Liver (tissue), 3 donors: ENCODE measurements around the gene BTNL9.

Source experiments
- EGR1 ChIP-seq, 2 donors: IDR thresholded peaks; 2 replicates each; pipeline ENCODE4 v1.6.1; 2016 to 2018; ENCODE audit warnings: antibody characterized with exemption in 2 of 2, low read depth in 2 of 2
- GABPA ChIP-seq, 2 donors: IDR thresholded peaks in 1 of 2; conservative IDR thresholded peaks in 1 of 2; 2 replicates each; pipeline ENCODE4 v1.6.1; 2016; ENCODE audit warnings: antibody characterized with exemption in 2 of 2, mild to moderate bottlenecking in 1 of 2, moderate library complexity in 1 of 2
- JUND ChIP-seq, 2 donors: IDR thresholded peaks; 2 replicates each; pipeline ENCODE4 v1.6.1; 2016; ENCODE audit warnings: antibody characterized with exemption in 2 of 2
- MAX ChIP-seq: IDR thresholded peaks from 2 replicates; pipeline ENCODE4 v1.6.1; 2016; ENCODE audit warnings: antibody characterized with exemption
- RAD21 ChIP-seq, 2 donors: IDR thresholded peaks; 2 replicates each; pipeline ENCODE4 v1.6.1; 2016; ENCODE audit warnings: antibody characterized with exemption in 2 of 2, mild to moderate bottlenecking in 2 of 2
- TAF1 ChIP-seq: conservative IDR thresholded peaks from 2 replicates; pipeline ENCODE4 v1.6.1; 2016; ENCODE audit warnings: antibody characterized with exemption, mild to moderate bottlenecking
- TF ChIP-seq, protein P1 (sequence below): fragments of 150-350 bp; IDR thresholded peaks from 2 replicates; pipeline ENCODE4 v1.5.1; 2017; ENCODE audit warnings: improper control_type of control experiment, low read depth, low read length; ENCODE audit not compliant: missing input control
- donor health status: healthy.
- donor health status: healthy.

GRCh38 chr5:181087309-181087708 lies 47.2 kb downstream of the BTNL9 start:
- TF ChIP-seq TAF1, result no peak
- TF ChIP-seq JUND (IDR thresholded peaks at IDR 0.05), result no peak
- TF ChIP-seq, protein P1, sequence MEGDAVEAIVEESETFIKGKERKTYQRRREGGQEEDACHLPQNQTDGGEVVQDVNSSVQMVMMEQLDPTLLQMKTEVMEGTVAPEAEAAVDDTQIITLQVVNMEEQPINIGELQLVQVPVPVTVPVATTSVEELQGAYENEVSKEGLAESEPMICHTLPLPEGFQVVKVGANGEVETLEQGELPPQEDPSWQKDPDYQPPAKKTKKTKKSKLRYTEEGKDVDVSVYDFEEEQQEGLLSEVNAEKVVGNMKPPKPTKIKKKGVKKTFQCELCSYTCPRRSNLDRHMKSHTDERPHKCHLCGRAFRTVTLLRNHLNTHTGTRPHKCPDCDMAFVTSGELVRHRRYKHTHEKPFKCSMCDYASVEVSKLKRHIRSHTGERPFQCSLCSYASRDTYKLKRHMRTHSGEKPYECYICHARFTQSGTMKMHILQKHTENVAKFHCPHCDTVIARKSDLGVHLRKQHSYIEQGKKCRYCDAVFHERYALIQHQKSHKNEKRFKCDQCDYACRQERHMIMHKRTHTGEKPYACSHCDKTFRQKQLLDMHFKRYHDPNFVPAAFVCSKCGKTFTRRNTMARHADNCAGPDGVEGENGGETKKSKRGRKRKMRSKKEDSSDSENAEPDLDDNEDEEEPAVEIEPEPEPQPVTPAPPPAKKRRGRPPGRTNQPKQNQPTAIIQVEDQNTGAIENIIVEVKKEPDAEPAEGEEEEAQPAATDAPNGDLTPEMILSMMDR, result no peak
- TF ChIP-seq MAX, result no peak
- no peak for TF ChIP-seq EGR1 (IDR thresholded peaks at IDR 0.05; ENCODE audit: low read depth in 2 of 2)
- TF ChIP-seq RAD21 (IDR thresholded peaks at IDR 0.05), result no peak
- no peak for TF ChIP-seq GABPA (IDR thresholded peaks at IDR 0.05 in 1 of 2, conservative IDR thresholded peaks at IDR 0.05 in 1 of 2)
